Hematopoietic multipotent progenitor cell treated with erythropoietin and hydrocortisone succinate and interleukin-3 and kit ligand, for 17 days (in vitro differentiated cells): Measurements from ENCODE around the gene IFITM2.
"Not testable (repeated sequence)": the region's sequence is repeated elsewhere in the genome, so short reads cannot be mapped to it uniquely, and the experiment has no call there.

Experiments
- DNase-seq: peaks from one replicate; pipeline ENCODE4 v3.0.0-alpha.2; 2015; ENCODE audit warnings: low spot score

Gene IFITM2

GRCh38 chr11:342328-342727 lies 34.7 kb downstream of the IFITM2 start:
- DNase-seq: no peak

- DNase-seq: no peak
Measured at GRCh38 chr11:344836-345578, 37.4 kb downstream of the IFITM2 start.

- no peak for DNase-seq
Measured at GRCh38 chr11:346529-346928, 38.9 kb downstream of the IFITM2 start.

DNA sequence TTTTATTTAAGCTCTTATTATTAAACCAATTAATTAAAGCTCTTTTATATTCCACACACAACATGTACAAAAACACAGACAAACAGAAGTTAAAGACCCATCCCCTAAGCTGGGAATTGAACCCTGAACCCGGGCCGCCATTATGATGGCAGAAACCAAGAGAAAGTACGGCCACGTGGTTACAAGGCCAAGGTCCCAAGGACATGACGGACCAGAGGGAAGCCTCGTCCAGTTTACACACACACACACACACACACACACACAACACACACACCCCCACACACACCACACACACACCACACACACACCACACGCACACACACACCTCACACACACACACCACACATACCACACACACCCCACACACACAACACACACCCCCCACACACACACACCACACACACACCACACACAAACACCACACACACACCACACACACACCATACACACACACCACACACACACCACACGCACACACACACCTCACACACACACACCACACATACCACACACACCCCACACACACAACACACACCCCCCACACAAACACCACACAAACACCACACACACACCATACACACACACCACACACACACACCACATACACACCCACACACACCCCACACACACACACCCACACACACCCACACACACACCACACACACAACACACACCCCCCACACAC lies 41.8 kb downstream of the IFITM2 start:
- DNase-seq: not testable (repeated sequence)

DNA sequence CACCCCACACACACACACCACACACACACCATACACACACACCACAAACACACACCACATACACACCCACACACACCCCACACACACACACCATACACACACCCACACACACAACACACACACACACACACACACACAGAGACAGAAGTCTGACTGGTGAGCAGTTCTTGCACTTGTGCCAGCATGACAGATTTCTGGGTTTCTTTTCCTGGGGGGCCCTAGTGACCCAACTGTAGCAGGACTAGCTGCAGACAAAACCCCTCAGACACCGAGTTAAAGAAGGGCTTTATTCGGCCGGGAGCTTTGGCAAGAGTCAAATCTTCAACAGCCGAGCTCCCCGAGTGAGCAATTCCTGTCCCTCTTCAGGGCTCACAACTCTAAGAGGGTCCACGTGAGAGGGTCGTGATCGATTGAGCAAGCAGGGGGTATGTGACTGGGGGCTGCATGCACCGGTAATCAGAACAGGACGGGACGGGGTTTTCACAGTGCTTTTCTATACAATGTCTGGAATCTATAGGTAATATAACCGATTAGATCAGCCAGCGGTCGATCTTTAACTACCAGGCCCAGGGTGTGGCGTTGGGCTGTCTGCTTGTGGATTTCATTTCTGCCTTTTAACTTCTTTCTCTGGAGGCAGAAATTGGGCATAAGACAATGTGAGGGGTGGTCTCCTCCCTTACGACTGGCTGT lies 42.6 kb downstream of the IFITM2 start:
- not testable (repeated sequence) for DNase-seq

GRCh38 chr11:350723-351255 lies 43.2 kb downstream of the IFITM2 start:
- no peak for DNase-seq

DNA sequence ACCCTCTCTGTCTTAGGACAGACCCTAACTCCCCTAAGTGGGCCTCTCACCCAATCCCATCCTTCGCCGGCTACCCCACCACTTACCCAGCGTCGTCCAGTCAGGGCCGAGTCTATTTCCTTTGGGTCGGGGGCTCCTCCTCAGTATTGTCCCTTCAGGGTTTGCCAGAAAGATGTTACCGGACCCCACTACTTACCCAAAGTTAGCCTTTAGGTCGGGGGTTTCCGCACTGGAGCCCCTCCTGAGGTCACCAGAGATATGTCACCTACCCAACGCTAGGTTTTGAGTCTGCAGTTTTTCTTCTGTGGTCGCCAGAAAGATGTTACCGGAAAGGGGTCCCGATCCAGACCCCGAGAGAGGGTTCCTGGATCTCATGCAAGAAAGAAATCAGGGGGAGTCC lies 43.8 kb downstream of the IFITM2 start:
- DNase-seq: no peak

DNA sequence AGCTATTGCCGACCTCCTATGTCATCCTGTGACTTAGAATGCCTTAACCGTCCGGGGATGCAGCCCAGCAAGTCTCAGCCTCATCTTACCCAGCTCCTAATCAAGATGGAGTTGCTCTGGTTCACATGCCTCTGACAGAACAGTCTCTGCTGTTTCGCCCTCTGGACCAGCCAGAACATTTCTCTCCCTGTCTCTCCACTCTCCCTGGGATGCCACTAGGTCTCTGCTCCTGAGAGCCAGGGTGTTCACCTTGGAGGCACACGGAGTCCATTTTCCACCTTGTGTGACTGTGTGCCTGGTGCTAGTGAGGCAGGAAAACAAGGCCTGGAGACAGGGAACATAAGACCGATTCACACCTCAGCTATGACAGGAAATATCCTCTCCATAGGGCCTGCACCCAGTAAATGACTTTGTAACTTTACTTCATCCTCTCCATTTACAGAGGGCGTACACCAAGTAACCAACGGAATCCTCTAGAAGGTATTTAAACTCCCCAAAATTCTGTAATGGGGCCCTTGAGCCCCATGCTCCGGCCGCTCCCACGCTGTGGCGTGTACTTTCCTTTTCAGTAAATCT lies 44.9 kb downstream of the IFITM2 start:
- DNase-seq: no peak

GRCh38 chr11:353179-353873 lies 45.7 kb downstream of the IFITM2 start:
- DNase-seq: no peak

- no peak for DNase-seq
Measured at GRCh38 chr11:355581-356458, 48.2 kb downstream of the IFITM2 start.

DNA sequence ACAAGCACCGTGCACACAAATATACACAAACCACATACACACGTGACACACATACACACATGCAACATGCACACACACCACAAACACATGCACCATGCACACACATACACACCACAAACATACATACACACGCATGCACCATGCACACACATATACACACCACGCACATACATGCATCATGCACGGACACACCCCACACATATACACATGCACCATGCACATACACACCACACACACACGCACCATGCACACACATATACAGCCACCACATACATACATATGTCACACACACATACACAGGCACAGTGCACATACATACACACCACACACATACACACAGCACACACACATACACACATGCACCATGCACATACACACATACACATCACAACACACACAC lies 49.0 kb downstream of the IFITM2 start:
- DNase-seq: no peak

GRCh38 chr11:357582-357981 lies 50.0 kb downstream of the IFITM2 start:
- no peak for DNase-seq

GRCh38 chr11:358129-358800 lies 50.6 kb downstream of the IFITM2 start:
- no peak for DNase-seq
